Mucosa of descending colon (tissue), 3 donors: ENCODE data around the gene SOS2. TPM values are rescaled to one million over a fixed set of nuclear protein-coding genes. Genes with fewer than 3 reads are reported as not detected.

Source experiments
- ATAC-seq: fragments of 200-7000 bp; cut with Tn5 transposase; one replicate; pipeline ENCODE4 v1.9.1; 2020; ENCODE audit warnings: mild to moderate bottlenecking, moderate library complexity
- DNase-seq, 3 donors: peaks; one replicate each; pipeline ENCODE4 v3.0.0-alpha.2; 2020
- H3K36me3 ChIP-seq: fragments of 200-600 bp; one replicate; pipeline ENCODE4 v1.8.0; 2021; ENCODE audit warnings: low read depth, mild to moderate bottlenecking
- H3K4me1 ChIP-seq: fragments of 200-600 bp; one replicate; pipeline ENCODE4 v1.8.0; 2021; ENCODE audit warnings: low read depth, mild to moderate bottlenecking
- H3K4me3 ChIP-seq: fragments of 200-600 bp; one replicate; pipeline ENCODE4 v1.8.0; 2021; ENCODE audit warnings: mild to moderate bottlenecking
- H3K9me3 ChIP-seq: fragments of 200-600 bp; one replicate; pipeline ENCODE4 v1.8.0; 2021; ENCODE audit warnings: mild to moderate bottlenecking
- intact Hi-C, 2 donors: fragments of 100-400 bp; cut with DNase I in 1 of 2; cut with micrococcal nuclease in 1 of 2; formaldehyde crosslinking; loops; one replicate each; pipeline versions ENCODE4 v1.11.0 to v1.11.1; 2022; cut with DNase I, micrococcal nuclease
- total RNA-seq, 3 donors: library from RNA; stranded (reverse); fragmentation: NEBNext Ultra II Directional in 2 of 3; extraction: Animal tissue kit (Norgen Biotek cat#: 25700) in 2 of 3; gene quantifications; one replicate each; pipeline versions ENCODE4 v1.2.1 to v1.2.4, GENCODE V29; 2021 to 2023
- TF ChIP-seq, protein P1 (sequence below): fragments of 200-600 bp; IDR thresholded peaks from one replicate; pipeline ENCODE4 v1.8.0; 2022; ENCODE audit warnings: antibody characterized with exemption, mild to moderate bottlenecking
- donor health status: DM: no; HTN: no; CAD: no; lungs with moderate emphysema.
- donor health status: DM: no; HTN: no; CAD: no.
- donor health status: DM: no; HTN: yes; CAD: no.

The SOS2 gene
- total RNA-seq, 3 donors from 2014 or later = 38.0 to 60.2 (median 44.4) TPM

DNA sequence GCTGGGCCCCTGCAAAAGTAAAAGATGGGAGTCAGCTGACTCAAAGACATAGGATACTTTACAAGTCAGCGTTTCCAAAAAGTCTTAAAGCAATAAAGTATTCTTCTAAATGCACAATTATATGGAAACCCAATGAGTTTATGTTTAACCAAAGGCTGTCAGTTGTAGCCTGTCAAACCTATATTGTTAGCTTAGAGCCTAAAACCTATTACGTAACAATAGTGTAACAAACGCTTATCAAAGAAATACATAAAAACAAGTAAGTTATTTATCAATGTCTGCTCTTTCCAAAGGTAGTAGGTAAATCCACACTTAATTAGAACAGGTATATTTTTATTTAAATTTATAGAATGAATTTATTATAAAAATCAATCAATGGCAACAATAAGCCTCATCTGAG lies 15.9 kb upstream of the SOS2 start:
- TF ChIP-seq, protein P1, sequence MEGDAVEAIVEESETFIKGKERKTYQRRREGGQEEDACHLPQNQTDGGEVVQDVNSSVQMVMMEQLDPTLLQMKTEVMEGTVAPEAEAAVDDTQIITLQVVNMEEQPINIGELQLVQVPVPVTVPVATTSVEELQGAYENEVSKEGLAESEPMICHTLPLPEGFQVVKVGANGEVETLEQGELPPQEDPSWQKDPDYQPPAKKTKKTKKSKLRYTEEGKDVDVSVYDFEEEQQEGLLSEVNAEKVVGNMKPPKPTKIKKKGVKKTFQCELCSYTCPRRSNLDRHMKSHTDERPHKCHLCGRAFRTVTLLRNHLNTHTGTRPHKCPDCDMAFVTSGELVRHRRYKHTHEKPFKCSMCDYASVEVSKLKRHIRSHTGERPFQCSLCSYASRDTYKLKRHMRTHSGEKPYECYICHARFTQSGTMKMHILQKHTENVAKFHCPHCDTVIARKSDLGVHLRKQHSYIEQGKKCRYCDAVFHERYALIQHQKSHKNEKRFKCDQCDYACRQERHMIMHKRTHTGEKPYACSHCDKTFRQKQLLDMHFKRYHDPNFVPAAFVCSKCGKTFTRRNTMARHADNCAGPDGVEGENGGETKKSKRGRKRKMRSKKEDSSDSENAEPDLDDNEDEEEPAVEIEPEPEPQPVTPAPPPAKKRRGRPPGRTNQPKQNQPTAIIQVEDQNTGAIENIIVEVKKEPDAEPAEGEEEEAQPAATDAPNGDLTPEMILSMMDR = no peak
- Histone ChIP-seq H3K36me3 (no peaks in the 10 kb centered on the region), H3K4me3 (no peak overlapping the region), H3K4me1 (no peaks in the 10 kb centered on the region), H3K9me3 (no peaks in the 10 kb centered on the region)
- intact Hi-C loops = no loop called here
- ATAC-seq (no peak), DNase-seq (no peak)

DNA sequence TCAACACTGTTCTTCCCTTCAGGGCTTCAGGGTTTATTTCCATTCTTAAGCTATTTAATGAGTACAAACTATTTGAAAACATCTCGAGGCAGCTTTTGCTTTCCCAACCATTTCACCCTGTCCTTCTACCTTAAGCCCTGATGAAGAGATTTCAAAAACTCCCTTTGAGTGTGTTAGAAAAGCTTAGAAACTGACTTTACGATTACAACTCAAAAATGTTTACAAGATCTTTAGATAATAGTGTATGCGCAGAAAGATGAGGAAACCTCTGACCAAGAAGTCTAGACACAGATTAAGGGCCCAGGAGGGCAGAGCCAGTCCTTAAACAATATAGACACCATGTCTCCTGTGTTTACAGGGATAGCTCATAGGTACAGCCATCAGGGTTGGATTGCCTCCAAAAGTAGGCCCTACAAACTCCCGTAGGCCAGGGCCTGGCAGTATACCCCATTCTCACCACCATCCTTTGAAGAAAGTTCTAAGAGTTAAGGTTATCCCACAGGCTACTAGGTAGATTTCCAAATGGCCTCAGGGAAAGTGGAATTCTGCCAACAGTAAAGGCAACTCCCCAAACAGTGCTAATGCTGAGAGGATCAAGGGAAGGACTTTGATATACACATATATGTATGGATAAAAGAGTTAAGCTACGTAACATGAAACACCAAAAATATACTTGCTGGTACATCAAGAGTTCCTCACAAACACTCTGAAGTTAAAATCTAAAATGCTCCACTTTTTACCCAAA lies 11.4 kb upstream of the SOS2 start:
- intact Hi-C loops = no loop called here
- no peaks in the 10 kb centered on the region for H3K9me3 ChIP-seq
- DNase-seq (no peak), ATAC-seq (no peak)
- no peaks in the 10 kb centered on the region for H3K36me3 ChIP-seq
- H3K4me3 ChIP-seq = no peak overlapping the region
- TF ChIP-seq, protein P1 = no peak
- no peaks in the 10 kb centered on the region for H3K4me1 ChIP-seq

DNA sequence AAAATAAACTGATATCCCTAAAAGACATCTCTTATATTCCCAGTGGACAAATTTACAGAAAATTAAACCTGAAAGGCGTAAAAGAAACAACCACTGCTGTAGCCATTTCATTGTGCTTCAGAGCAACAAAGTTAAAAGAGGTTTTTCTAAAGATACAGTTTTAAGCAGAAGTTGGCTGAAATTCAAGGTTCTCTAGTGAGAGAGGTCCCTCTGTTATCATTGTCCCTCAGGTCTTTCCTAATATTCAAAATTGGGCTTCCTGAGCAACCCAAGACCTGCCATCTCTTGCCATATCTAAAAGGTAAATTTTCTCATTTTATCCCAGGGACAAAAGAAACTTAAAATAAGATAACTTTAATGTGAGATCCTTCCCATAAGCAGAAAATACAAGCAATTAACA lies 10.7 kb upstream of the SOS2 start:
- Histone ChIP-seq H3K9me3 (no peaks in the 10 kb centered on the region), H3K4me1 (no peaks in the 10 kb centered on the region), H3K36me3 (no peaks in the 10 kb centered on the region), H3K4me3 (no peak overlapping the region)
- ATAC-seq (no peak), DNase-seq (no peak)
- intact Hi-C loops = no loop called here
- TF ChIP-seq, protein P1 = no peak

DNA sequence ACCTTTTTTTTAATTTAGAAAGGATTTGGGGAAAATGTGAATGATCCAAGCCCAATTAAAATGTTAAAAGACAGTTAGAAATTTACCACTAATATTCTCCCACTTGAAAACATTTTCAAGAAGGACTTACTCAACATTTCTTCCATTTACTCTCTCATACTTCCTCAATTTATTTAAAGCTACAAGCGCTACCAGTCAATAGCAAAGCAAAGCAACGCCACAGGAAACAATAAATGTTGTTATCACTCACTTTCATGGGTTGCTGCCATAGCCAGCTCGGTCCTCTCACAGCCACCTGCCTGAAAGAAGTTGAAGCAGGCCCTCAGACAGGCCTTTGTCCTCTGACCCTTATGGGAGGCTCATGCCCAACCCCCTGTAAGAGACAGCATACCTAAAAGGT lies 6.0 kb upstream of the SOS2 start:
- Histone ChIP-seq H3K4me3 (no peak overlapping the region), H3K36me3 (no peaks in the 10 kb centered on the region), H3K9me3 (no peaks in the 10 kb centered on the region), H3K4me1 (peaks cover 3% of the 10 kb centered on the region)
- ATAC-seq (peak; percentile 88), DNase-seq (no peak)
- TF ChIP-seq, protein P1 = no peak
- intact Hi-C loops = loop anchor here in 1 of 2 donors (10.0 kb wide), 1 partner anchor 373 kb away; no protein-coding TSS in a partner anchor

DNA sequence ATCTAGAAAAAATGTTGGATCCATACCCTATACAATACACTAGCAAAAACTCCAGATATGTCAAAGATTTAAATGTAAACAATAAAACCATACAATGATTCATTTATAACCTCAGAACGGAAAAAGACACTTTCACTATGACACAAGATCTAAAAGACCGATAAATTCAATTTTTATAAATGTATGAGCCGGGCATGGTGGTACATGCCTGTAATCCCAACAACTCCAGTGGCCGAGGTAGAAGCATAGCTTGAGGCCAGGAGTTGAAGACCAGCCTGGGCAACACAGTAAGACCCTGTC lies 2.5 kb upstream of the SOS2 start:
- peaks cover 16% of the 10 kb centered on the region for H3K4me1 ChIP-seq
- H3K9me3 ChIP-seq = no peaks in the 10 kb centered on the region
- H3K4me3 ChIP-seq = no peak overlapping the region
- TF ChIP-seq, protein P1 = no peak
- no peaks in the 10 kb centered on the region for H3K36me3 ChIP-seq
- intact Hi-C loops = loop anchor here in 1 of 2 donors (10.0 kb wide), 1 partner anchor 369 kb away; no protein-coding TSS in a partner anchor
- ATAC-seq = no peak
- DNase-seq = no peak
